GM12872 (cell line): ENCODE data around the gene IMP4.
A peak's percentile ranks its signal among the peaks of the same experiment; 100 is the strongest.

Experiments
- TF ChIP-seq, protein P1 (sequence below): IDR thresholded peaks from 3 replicates; pipeline ENCODE4 v1.5.1; 2011; ENCODE audit warnings: low read depth, mild to moderate bottlenecking, low read length, moderate library complexity; ENCODE audit not compliant: insufficient read depth

The IMP4 gene, protein sequence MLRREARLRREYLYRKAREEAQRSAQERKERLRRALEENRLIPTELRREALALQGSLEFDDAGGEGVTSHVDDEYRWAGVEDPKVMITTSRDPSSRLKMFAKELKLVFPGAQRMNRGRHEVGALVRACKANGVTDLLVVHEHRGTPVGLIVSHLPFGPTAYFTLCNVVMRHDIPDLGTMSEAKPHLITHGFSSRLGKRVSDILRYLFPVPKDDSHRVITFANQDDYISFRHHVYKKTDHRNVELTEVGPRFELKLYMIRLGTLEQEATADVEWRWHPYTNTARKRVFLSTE

DNA sequence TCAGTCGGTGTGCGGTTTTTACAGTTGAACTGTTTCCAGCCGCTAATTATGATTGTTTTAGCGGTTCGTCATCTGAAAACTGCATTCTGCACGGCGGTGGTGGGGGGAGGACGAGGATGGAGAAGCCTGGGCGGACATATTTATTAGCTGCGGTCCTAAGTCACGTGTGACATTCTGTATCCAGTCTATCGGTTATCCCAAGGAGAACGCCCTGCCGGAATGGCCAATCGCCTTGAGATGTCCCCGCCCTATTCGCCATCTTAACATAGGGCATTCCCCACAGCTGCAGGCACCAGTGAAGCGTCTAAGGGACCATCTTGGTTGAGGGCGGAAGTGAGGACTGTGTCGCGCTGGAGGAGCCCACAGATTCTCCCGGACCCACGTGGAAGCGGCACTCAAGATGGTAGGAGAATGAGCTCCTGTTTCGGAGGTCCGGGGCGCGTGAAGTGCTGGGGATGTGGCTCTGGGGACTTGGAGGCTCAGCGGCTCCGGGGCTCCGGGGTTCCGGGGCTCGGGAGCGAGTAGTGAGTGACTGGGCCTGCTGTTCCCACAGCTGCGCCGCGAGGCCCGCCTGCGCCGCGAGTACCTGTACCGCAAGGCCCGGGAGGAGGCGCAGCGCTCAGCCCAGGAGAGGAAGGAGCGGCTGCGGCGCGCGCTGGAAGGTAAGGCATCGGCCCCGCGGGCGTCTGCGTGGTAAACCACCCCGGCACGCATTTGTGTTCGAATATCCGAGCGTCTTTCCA, at the start of gene IMP4:
Gene IMP4, plus strand, starts transcription at position 365 of the 743 bp plus-strand sequence. Its CDS starts 36 bp downstream, at position 401.
- TF ChIP-seq, protein P1, sequence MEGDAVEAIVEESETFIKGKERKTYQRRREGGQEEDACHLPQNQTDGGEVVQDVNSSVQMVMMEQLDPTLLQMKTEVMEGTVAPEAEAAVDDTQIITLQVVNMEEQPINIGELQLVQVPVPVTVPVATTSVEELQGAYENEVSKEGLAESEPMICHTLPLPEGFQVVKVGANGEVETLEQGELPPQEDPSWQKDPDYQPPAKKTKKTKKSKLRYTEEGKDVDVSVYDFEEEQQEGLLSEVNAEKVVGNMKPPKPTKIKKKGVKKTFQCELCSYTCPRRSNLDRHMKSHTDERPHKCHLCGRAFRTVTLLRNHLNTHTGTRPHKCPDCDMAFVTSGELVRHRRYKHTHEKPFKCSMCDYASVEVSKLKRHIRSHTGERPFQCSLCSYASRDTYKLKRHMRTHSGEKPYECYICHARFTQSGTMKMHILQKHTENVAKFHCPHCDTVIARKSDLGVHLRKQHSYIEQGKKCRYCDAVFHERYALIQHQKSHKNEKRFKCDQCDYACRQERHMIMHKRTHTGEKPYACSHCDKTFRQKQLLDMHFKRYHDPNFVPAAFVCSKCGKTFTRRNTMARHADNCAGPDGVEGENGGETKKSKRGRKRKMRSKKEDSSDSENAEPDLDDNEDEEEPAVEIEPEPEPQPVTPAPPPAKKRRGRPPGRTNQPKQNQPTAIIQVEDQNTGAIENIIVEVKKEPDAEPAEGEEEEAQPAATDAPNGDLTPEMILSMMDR: 0 out of 3 replicates have a peak, but pooled peaks have one; percentile 12

DNA sequence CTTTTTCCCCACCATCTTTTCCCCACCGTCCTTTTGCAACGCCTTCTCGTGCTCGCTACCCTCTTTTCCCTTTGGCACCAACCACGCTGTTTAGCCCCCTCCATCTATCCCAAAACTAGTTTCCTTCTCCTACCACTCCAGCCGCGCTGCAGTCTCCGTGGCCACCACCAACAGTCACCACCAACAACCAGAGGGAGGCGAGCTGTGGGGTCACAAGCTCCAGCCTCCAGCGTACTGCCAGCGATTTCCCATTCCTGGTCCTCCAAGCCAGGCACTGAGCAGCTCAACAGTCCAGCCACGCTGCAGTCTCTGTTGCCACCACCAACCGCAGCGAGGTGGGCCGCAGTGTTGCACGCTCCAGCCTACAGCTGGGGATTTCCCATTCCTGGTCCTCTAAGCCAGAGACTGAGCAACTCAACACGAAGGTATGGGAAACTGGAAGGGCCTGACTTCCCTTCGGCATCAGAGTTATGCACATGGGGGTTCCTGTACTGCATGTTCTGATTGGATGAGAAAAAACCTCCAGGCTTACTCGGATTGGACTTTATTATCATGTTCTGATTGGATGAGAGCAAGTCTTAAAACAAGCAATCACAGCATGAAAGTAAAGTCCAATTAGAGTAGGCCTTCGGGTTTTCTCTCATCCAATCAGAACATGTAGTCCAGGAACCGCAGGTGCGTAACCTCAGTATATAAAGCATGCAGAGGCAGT, 42.3 kb upstream of the IMP4 start:
- TF ChIP-seq, protein P1: no peak

DNA sequence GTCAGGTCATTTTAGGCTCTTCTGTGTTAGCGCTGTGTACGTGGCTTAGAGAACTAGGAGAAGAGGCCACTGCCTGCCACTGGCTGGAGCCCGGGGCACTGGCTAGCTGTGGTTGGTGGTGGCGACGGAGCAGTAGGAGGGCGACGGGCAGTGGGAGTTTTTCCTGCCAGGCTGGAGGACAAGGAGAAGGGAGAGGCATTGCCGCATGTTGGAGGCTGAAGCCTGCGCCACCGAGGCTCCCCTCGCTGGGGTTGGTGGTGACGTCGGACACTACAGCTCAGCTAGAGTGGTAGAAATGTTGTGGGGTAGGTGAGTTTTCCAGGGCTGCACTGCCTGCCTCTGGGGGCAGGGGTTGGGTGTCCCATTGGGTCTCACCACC, 41.7 kb upstream of the IMP4 start:
- TF ChIP-seq, protein P1: no peak

DNA sequence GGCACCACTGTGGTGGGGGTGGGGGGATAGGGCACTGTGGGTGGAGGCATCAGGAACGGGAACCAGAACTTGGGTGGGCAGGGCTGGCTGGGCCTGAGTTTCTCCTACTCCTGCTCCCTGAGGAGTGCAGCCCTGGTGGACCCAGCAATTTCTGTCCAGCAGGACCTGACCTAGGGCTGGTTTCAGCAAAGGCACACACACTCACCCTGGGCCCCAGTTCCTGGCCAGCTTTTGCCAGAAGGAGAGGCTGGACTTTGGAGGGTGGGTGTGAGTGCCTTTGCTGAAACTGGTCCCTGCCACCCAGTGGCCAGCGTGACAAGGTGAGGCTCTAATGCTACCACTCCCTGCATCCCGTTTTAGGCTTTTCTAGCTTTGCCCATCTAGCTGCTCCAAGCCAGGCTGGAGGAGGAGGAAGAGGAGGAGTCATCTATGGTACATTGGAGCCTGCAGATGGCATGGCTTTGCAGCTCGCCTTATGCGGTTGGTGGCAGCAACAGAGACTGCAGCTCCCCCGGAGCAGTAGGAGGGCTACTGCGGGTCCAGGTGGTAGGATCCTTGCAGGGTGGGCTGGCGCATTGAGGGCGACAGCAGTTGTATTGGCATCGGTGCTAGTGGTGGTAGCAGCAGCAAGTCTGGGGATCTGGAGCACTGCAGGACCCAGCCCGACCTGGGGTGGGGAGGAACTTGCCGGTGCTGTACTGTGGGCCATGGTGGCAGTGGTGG, 40.4 kb upstream of the IMP4 start:
- TF ChIP-seq, protein P1: peak; percentile 15; the same call in 1 of the 3 replicates

DNA sequence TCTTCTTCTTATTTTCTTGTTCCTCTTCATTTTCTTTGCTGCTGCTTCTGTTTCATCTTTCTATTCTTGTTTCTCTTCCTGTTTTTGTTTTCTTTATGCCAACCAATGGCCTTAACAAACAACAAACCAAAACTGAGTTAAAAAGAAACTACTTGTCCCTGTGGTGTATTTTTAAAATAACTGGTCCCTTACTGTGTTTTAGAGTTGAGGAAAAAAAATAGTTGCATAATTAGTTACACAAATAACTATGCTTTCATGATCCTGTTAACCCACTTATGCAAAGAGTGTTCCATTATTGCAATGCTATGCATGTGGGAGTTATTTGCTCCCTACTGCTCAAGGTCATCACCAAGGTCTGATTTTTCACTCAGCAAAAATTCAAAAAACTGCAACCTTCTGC, 39.5 kb upstream of the IMP4 start:
- TF ChIP-seq, protein P1: no peak

DNA sequence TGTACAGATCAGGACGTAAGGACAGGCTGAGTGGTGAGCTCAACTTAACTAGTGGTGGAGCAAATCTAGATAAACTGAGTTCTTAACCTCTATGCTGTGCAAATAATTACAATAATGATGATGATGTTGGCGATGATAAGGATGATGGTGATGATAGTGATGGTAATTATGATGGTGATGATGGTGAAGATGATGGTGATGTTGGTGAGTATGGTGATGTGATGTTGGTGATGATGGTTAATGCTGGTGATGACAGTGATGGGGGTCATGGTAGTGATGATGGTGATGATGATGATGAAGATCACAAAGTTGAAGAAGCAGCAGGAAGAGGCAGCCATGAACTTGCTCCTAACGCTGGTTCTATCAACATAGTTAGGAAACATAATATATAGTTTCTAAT, 38.0 kb upstream of the IMP4 start:
- TF ChIP-seq, protein P1: no peak
